HG03159 (cell line): ENCODE results near the gene UGT1A6.

Experiments used
- ATAC-seq: cut with Tn5 transposase; IDR thresholded peaks from one replicate; pipeline ENCODE4 v1.9.1; 2021; ENCODE audit warnings: mild to moderate bottlenecking, moderate library complexity; ENCODE audit not compliant: unreplicated experiment

The UGT1A6 gene

GRCh38 chr2:233799087-233799665, 106.5 kb downstream of the UGT1A6 start:
- ATAC-seq, result no peak

DNA sequence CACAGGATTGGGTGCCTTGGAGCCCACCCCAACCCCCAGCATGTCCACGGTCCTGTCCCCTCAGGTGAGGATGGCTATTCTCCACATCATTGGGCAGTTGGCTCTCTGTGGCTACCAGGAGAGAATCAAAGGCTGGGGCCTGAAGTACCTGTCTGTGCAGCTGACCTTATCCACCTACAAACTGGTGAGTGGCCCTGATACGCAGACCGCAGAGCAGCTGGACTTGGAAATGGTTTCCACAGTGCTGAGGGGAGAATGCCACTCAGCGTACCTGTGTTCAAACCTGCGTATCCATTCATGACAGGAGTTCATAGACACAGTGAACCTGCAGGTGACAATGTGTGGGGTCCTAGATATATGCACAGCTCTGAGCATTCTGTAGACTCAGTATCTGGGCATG, 107.0 kb downstream of the UGT1A6 start:
- no peak for ATAC-seq

DNA sequence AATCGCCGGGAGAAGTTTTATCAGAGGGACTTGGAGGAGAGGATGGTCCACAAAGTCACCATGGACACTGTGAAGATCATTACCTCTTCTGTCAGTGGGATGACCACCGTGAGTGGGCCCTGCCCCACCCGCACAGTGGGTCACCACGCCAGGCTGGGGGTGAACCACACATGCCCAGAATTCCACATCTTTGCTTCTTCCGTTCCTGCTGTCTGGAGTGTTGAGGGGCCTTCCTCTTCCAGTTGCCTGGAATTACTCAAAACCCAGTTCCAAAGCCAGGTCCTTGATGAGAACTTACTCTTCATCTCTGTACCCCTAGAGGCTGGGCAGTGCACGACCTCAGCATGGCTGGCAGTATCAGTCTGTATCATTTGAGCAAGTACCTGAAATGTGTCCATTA, 107.5 kb downstream of the UGT1A6 start:
- ATAC-seq, result no peak

DNA sequence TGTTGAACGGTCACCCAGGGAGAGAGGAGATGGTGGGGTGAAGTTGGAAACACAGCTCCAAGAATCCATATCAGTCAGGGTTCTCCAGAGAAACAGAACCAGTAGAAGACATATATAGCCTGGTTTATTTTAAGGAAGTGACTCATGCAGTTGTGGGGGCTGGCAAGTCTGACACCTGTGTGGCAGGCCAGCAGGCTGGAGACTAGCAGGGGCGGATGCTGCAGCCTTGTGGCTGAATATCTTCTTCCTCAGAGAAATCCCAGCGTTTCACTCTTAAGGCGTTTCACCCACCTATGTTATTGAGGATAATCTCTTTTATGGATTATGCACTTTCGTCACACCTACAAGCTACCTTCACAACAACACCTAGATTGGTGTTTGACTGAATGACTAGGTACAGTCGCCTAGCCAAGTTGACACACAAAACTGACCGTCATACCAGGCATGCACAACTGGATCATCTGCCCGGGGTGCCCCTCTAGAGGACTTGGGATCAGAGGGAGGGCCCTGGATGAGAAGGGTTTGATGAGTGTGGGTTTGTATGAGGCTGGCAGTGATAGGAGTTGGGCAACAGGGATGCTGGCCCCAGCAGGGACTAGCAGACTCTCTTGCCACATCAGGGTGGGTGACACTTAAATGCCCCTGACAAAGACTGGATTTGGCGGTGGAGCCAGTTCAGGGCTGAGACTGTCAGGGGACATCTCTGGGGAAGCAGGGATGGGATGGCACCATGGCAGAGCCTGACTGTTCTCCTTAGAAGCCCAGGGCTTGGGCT, 108.9 kb downstream of the UGT1A6 start:
- ATAC-seq, result peak; percentile 50

GRCh38 chr2:233802132-233802815, 109.6 kb downstream of the UGT1A6 start:
- ATAC-seq, result no peak

GRCh38 chr2:233803292-233803911, 110.7 kb downstream of the UGT1A6 start:
- no peak for ATAC-seq

GRCh38 chr2:233803994-233804393, 111.3 kb downstream of the UGT1A6 start:
- ATAC-seq, result no peak

GRCh38 chr2:233807215-233807865, 114.7 kb downstream of the UGT1A6 start:
- ATAC-seq, result no peak

DNA sequence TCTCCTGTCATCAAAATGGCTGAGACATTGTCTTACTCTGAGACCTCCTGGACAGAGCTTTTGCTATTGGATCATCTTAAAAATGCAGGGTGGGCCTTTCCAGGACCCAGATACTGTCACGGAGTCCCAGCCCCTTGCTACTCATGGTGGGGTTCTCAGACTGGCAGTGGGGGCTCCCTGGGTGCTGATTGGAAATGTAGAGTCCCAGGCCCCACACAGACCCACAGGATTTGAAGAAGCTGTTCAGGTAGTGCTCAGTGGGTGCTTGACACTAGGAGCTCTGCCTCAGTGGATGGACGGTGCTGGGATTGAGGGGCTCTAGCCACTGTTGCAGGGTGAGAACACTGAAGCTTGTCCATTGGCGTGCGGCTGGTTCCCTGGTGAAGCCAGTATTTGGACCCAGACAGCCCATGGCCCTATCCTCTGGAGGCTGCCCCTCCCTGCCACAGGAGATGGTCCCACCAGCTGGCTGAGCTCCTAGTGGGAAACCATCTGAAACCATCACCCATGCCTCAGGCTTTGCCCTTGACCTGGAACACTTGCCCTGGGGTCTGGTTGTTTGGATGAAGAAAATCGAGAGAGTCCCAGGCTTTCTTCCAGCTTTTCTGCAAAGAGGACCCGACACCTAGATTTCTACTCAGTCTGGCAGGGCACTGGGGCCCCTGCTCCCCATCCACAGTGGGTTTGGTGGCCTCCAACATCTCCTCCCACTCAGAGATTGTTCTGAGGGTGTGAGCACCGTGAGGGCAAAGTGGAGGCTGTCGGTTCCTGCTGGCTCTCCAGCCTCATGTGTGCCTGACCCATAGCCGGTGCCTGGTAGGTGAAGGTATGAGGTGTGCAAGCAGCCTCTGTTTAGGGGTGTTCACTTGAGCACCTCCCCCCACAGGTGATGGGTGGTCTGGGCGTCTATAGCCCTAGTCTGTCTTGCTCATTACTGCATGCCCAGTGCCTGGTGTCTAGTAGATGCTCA, 115.6 kb downstream of the UGT1A6 start:
- no peak for ATAC-seq

DNA sequence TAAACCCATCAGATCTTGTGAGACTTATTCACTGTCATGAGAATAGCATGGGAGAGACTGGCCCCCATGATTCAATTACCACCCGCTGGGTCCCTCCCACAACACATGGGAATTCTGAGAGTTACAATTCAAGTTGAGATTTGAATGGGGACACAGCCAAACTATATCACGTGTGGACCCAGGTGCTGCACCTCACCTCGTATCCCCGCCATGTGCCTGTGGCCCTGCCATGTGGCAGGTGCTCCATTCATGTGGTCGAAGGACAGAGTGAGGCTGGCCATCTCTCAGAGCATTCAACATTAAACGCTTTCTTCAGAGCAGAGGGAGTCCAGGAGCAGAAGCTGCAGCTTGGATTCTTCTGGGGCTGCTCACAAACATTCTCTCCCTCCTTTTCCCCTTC, 117.7 kb downstream of the UGT1A6 start:
- ATAC-seq, result no peak

DNA sequence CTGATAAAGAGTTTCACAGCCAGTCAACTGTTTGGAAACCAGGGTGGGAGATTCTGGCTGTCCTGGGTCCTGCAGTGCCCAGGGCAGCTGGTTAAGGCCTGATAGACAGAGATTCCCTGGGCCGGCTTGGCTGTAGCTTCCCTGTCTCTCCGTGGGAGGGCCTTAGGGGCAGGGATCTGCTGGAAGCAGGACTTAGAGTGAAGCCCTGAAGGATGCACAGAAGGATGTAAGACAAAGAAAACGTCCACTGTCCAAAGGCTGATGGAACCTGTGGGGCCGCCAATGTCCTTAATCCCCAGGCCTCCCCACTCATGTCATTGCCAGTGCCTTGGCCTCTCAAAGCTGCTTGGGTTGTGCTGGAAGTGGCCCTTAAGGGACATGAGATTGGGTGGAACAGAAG, 118.4 kb downstream of the UGT1A6 start:
- ATAC-seq, result no peak

GRCh38 chr2:233811732-233812131, 119.0 kb downstream of the UGT1A6 start:
- no peak for ATAC-seq

DNA sequence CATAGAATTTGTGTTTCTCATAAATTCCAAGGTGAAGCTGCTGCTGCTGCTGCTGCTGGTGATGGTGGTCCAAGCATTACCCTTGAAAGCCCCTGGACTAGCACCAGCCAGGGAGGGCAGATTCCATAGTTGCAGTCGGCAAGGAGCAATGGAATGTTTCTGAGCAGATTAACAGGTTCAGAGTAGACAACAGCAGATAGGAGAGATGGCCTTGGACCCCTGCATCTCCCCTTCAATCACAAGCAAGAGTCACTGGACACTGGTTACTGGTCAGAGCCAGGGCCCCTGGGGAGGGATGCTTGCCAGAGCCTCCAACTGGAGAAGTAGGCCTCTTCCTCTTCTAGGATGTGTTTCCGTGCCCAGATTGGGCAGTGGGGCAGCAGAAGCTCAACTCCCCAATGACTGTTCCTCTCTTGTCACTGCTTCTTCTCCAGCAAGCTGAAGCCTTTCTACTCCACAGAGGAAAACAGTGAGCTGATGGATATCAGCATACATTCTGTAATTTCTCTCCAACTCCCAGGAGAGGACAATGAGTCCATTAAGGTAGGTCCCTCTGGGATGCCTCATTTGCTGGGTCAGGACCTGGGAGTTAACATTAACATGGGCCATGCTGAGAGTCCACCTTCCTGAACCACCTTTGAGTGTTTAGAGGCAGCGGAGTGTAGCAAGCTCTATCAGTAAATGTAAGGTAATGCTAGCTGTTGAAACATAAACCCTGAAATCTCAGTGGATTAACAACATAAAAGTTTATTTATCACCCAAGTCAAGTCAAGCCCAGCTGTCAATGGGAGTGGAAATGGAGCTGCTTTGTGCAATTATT, 120.8 kb downstream of the UGT1A6 start:
- ATAC-seq, result no peak

- ATAC-seq, result no peak
Observed at GRCh38 chr2:233814056-233814835, 121.6 kb downstream of the UGT1A6 start.

DNA sequence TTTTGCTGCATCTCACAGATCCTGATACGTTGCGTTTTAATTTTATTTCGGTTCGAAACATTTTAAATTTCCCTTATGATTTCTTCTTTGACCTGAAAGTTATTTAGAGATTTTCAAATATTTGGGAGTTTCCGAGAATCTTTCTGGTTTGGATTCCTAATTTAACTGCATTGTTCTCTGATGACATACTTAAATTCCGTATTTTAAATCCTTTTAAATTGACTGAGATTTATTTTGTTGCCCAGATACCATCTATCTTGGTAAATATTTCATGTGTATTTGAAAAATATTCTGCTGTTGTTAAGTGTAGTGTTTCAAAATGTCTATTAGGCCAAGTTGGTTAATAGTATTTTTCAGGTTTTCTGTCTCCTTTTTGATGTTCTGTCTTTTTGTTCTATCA, 123.2 kb downstream of the UGT1A6 start:
- no peak for ATAC-seq

DNA sequence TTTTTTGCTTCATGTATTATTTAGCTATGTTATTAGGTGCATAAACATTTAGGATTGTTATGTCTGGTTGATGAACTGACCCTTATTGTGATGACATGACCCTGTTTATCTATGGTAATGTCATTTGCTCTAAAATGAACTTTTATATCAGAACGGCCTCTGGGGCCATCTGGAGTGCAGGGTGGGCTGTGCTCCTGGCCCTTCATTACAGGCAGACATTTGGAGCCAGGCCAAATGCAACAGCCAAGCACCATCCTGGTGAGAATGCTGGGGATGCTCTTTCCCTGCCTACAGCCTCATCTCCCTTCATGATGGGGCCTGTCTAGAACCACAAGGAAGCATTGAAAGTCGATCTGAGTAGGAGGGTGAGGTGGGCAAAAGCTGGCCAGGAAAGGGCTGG, 123.6 kb downstream of the UGT1A6 start:
- ATAC-seq, result no peak

DNA sequence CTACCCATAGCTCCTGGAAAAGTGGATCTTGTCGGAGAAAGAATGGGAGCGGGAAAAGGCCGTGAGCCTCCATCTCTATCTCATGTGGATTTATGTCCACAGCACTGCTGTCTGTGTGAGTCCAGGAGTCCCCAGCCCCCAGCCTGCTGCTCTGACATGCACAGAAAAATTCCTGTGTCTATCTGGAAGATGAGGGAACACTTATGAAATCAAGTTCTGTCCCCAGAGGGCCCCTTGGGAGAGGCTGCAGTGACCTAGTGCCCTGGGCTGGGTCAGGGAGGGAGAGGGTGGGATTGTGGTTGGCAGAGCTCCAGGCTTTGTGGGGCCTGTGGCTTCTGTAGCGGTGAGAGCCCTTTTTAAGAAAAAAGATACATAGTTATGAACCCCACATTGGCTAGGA, 124.1 kb downstream of the UGT1A6 start:
- no peak for ATAC-seq

- no peak for ATAC-seq
Observed at GRCh38 chr2:233817361-233817911, 124.7 kb downstream of the UGT1A6 start.
